ENCODE measurements around the gene CFAP298. TPM values are rescaled to one million over a fixed set of nuclear protein-coding genes. Genes with fewer than 3 reads are reported as not detected.

Gene CFAP298
- total and polyA plus RNA-seq, 4 donors = 20.4 to 31.4 (median 25.0) TPM

Other genes starting within 250 kb of the CFAP298 start
- gene URB1, start 219.4 kb downstream of the CFAP298 start, total RNA-seq = 10 to 100 TPM; 21.2 to 34.2 TPM
- gene URB1, start 219.4 kb downstream of the CFAP298 start, polyA plus RNA-seq = 1 to 10 TPM; 2.0 to 4.7 TPM
- gene EVA1C, start 199.7 kb downstream of the CFAP298 start, total RNA-seq = 10 to 100 TPM; 48.6 to 72.6 TPM
- 100 to 1,000 TPM in 1 of 2 donors, 10 to 100 TPM in 1; 40.9 to 105 TPM for gene EVA1C, start 199.7 kb downstream of the CFAP298 start, polyA plus RNA-seq
- 1 to 10 TPM; 1.4 to 1.5 TPM for gene TCP10L, start 26.9 kb downstream of the CFAP298 start, total RNA-seq
- 1 to 10 TPM in 1 of 2 donors, not detected in 1; 2.3 TPM for gene TCP10L, start 26.9 kb downstream of the CFAP298 start, polyA plus RNA-seq
- gene SYNJ1, start 115.6 kb upstream of the CFAP298 start, total RNA-seq = 10 to 100 TPM; 14.3 to 27.4 TPM
- gene SYNJ1, start 115.6 kb upstream of the CFAP298 start, polyA plus RNA-seq = 10 to 100 TPM in 1 of 2 donors, 1 to 10 TPM in 1; 8.0 to 13.3 TPM
- 10 to 100 TPM; 31.7 to 47.0 TPM for gene PAXBP1, start 159.4 kb upstream of the CFAP298 start, total RNA-seq
- gene PAXBP1, start 159.4 kb upstream of the CFAP298 start, polyA plus RNA-seq = 10 to 100 TPM in 1 of 2 donors, 1 to 10 TPM in 1; 5.1 to 18.4 TPM

All from aorta (tissue), 4 donors.